Renal cortical epithelial cell (primary cell): ENCODE results near the gene CNR2. TPM values are rescaled to one million over a fixed set of nuclear protein-coding genes. Genes with fewer than 3 reads are reported as not detected.
"Not testable (repeated sequence)": the region's sequence is repeated elsewhere in the genome, so short reads cannot be mapped to it uniquely, and the experiment has no call there.

Experiments used
- DNase-seq: peaks from one replicate; pipeline ENCODE4 v3.0.0-alpha.2; 2011; ENCODE audit warnings: low read depth
- total RNA-seq: library from RNA; depleted of rRNA; stranded (reverse); fragments of >200 nt; gene quantifications from 2 replicates; pipeline ENCODE4 v1.2.3, GENCODE V29; 2014

Gene CNR2
- total RNA-seq, 1 donor from 2014 or later: not detected

DNA sequence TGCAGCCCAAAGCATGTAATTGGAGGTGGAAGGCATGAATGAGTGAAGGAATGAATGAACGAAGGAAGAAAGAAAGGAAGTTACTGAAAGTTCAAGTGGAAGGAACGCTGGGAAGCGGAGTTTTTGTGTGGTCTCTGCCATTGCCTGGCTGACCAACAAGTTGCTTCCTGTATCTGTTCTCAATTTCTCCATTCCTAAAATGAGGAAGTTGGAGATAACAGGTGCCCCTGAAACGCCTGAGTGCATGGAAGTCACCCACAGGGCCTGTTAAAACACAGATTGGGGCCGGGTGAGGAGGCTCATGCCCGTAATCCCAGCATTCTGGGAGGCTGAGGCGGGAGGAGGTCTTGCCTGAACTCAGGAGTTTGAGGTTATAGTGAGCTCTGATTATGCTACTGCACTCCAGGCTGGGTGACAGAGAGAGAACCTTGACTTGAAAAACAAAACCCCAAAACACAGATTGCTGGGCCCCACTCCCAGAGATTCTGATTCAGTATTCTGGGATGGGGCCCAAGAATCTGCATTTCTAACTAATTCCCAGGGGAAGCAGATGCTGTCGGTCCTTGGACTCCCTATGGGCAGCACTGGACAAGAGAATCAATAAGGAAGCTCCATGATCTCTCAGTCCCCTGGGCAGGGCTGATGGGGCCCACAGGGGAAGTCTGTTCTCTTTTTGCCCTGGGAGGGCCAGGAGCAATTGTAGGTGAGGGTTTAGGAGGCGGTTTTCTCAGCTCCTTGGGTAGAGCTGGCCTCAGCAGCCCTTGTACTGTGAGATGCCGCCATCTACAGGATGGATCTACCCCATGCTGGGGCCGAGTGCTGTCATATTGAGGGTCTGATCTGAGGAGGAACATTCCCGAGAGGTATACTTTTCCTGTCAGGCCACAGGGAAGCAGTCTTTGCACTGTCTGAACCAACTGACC, 3.3 kb upstream of the CNR2 start:
- peak; percentile 72 for DNase-seq

GRCh38 chr1:23915466-23915865, 2.3 kb upstream of the CNR2 start:
- no peak for DNase-seq

DNA sequence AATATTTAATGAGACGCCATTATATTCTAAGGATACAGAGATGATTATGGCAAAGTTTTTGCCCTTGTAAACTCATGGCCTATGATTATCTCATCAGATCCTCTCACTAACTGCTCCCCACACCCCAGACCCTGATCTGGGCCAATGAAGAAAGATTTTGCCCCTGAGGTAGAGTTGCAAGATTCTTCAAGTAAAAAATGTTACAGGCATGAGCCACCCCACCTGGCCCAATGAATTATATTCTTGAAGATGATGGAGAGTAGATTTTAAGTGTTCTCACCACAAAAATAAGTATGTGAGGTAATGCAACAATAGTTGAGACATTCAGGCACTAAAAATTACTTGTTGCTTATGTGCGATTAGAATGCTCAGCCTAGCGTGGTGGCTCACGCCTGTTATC, 1.8 kb upstream of the CNR2 start:
- no peak for DNase-seq

DNA sequence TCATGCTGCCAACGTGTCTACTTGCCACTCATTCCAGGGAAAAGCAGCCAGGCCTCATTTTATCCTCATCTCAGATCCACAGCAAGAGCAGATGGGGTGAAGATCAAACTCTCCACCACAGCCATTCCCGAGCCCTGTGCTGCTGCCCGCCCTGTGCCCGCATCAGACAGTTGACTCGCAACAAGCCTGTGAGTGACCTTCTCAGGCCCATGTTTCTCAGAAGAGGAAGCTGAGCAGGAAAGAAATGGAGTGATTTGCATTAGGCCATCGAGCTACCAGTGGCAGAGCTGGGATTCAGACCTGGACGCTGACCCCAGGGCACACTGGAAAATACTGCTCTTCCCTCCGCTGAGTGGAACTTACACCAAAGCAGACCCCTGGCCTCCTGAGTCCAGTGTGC, 1.2 kb downstream of the CNR2 start:
- no peak for DNase-seq

GRCh38 chr1:23910553-23911246, 2.5 kb downstream of the CNR2 start:
- DNase-seq: no peak

GRCh38 chr1:23910144-23910543, 3.0 kb downstream of the CNR2 start:
- DNase-seq: no peak

DNA sequence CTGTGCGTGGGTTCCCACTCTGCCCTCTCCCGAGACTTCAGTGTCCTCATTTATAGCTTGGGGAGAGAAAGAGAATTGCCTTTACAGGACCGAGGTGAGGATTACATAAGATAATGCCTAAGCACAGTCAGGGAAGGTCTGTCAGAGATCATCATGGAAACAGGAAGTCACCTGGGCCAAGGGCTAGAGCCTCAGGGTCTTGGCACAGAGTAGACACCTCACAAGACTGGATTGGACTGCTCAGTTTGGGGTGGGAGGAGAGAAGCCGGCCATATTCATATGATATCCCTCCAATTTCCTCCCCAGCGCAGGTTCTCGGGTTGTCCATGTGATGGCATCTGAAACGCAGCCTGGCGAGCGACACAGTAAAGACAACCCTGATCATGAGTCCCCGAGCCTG, 3.8 kb downstream of the CNR2 start:
- no peak for DNase-seq

GRCh38 chr1:23908453-23909341, 4.5 kb downstream of the CNR2 start:
- no peak for DNase-seq

DNA sequence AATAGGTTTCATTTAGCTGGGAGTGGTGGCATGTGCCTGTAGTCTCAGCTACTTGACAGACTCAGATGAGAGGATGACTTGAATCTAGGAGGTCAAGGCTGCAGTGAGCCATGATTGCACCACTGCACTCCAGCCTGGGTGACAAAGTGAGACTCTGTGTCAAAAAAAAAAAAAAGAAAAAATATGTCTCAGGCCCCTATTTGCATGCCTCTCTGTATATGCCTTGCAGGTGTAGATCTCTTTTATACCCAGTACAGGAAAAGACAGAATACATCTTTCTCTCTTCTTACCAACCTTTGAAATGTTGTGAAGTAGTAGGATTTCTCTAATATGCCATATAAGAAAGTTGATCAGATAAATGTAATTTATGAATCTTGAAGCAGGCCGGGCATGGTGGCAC, 6.4 kb downstream of the CNR2 start:
- no peak for DNase-seq

DNA sequence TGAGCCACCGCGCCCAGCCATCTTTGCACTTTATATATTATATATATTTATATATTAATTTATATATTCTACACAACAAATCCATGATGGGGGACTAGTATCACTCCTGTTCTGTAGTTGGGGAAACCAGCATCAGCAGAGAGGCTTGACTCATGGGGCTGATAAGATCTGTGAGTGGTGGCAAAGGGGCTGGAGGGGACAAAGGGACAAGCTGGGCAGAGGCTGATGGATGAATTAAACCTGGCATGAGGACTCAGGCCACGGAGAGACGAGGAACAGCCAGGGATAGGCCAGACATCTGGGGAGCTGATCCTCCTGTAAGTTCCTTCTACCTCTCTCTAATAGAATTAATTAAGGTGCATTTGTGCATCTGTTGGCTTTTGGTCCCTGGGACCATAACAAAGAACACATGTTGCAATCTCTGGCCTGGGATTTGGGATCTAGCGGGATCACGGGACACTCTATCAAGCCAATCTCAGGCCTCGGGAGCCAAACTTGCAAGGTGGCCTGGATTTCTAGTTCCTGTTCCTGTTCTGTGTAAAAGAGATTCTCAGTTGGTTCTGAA, 7.6 kb downstream of the CNR2 start:
- no peak for DNase-seq

GRCh38 chr1:23904748-23905357, 8.3 kb downstream of the CNR2 start:
- peak; percentile 79 for DNase-seq

DNA sequence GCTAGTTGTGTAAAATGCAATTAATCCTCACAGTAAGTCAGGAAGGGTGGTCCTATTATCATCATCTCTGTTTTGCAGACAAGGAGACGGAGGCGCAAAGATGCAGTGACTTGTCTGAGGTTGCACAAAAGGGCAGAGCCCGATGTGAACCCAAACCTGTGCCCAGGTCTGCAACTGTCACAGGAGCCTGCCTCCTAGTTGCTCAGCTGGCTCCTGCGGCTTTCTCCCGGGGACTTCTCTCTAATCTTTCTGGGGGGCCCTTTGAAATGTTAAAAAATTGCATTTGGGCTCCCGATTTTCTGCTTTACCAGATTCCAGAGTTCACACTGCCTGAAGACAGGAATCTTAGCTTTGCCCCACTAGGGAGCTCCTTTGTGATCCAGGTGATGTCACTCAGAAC, 9.4 kb downstream of the CNR2 start:
- no peak for DNase-seq

DNA sequence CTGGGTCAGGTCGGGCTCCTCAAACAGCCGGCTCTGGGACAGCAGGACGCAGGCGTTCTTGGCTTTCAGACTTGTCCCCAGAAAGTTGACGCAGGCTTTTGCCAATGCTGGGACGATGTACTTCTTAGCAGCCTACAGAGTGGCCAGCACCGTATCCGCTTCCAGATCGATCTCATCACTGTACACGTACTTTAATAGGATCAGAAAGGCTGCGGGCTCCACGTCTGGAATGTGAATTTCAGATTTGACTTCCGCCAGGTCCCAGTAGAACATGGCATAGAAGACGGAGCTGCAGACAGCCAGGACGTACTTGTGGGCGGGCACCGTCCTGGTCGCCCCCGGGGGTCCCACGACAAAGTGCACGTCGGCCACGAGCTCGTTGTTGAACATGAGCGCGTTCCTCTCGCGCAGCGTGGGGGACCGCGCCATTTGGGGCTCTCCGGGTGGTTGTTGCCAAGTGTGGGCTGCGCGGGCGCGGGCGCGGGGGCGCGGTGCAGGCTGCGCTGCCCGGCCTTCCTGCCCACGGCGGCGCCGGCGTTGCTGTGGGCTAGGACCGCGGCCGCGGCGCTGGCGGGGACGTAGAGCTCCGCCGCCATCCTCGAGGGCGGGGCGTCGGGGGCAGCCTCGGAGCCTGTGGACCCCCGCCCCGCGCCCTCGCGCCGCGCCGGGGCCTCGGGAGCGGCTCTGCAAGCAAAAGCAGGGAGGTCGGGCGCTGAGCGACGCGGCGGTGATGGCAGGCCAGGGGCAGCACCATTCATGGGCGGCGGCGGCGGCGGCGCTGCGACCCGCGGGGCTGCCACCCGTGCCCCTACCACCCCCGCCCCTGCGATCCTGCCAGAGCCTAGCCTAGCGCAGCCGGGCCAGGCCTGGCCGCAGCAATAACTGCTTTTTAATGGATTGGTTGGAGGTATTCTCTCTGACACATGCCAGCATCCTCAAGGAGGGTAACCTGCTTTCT, 10.6 kb downstream of the CNR2 start:
- DNase-seq: no peak

- DNase-seq: not testable (repeated sequence)
Observed at GRCh38 chr1:23900017-23900416, 13.1 kb downstream of the CNR2 start.

DNA sequence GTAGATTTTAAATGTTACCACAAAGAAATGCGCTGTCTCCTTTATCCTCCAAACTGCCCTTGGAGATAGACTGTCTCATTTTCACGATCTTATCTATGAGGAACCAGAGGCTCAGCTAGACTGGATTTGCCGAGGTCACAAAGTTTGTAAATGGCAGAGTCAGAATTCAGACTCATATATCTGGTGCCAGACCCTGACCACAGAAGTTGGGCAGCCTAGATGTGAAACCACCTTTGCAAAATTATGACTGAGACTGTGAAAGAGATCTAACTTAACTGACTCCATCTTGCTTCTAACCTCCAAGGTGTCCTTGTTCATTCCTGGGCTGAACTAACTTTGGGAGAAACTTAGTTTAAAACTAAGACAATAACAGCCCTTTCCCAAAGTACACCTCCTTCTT, 14.1 kb downstream of the CNR2 start:
- no peak for DNase-seq

DNA sequence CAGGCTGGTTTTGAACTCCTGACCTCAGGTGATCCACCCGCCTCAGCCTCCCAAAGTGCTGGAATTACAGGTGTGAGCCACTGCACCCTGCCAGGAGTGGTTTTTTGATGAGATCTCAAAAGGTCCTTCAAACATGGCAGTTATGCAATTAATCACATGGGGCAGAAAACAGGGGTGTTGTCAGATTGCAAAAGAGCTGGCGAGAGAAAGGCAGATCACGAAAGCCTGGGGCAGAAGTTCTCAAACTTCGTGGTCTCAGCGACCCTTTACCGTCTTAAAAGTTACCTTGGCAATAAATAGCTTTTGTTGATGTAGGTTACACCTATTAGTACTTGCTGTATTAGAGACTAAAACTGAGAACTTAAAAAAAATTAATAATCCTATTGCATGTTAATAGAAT, 16.1 kb downstream of the CNR2 start:
- DNase-seq: peak; percentile 14

DNA sequence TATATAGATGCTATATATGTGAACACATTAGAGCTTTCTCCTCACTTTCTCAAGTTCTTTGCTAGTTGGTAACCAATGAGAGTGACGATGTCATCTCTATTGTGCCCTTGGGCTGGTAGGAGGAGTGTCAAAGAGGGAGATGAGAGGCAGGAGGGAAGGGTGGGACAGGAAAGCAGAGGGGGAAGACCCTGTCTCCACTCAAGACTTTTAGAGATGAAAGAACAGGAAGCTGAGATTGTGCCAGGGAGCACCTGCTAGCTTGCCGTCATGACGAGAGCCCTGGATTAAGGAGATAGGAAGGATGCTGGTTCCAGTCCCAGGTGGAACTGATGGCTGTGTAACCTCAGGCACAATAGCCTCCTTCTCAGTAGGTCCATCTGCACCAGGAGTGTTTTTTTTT, 16.7 kb downstream of the CNR2 start:
- no peak for DNase-seq

- DNase-seq: no peak
Observed at GRCh38 chr1:23895993-23896392, 17.2 kb downstream of the CNR2 start.

DNA sequence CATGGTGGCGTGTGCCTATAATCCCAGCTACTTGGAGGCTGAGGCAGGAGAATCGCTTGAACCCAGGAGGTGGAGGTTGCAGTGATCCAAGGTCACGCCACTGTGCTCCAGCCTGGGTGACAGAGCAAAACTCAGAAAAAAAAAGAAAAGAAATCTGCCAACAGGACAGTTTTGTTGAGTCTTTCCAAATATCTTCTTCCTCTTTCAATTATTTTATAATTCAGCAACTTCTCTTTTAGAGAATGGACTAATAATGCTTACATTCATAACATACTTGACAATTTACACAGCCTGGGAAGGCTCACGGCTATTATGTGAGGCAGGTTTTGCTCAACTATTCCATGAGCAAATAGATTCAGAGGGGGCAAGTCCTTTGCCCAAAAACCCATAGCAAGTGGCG, 18.1 kb downstream of the CNR2 start:
- no peak for DNase-seq

- no peak for DNase-seq
Observed at GRCh38 chr1:23889074-23889473, 24.1 kb downstream of the CNR2 start.
